NK-92 (cell line): ENCODE measurements around the gene CLRN3.

ENCODE experiments used
- DNase-seq: peaks from one replicate; lab custom pipeline; 2025; ENCODE audit not compliant: unreplicated experiment; lab: John Stamatoyannopoulos, UW

The CLRN3 gene

GRCh38 chr10:127849224-127849623, 43.5 kb downstream of the CLRN3 start:
- no peak for DNase-seq

- DNase-seq, result no peak
Measured at GRCh38 chr10:127848226-127848625, 44.5 kb downstream of the CLRN3 start.

- DNase-seq, result no peak
Measured at GRCh38 chr10:127845756-127846155, 47.0 kb downstream of the CLRN3 start.

- DNase-seq, result no peak
Measured at GRCh38 chr10:127840884-127841283, 51.9 kb downstream of the CLRN3 start.

GRCh38 chr10:127836966-127837365, 55.8 kb downstream of the CLRN3 start:
- DNase-seq, result no peak

- no peak for DNase-seq
Measured at GRCh38 chr10:127836176-127836575, 56.6 kb downstream of the CLRN3 start.

GRCh38 chr10:127834791-127835190, 58.0 kb downstream of the CLRN3 start:
- DNase-seq, result no peak

- no peak for DNase-seq
Measured at GRCh38 chr10:127834221-127834620, 58.5 kb downstream of the CLRN3 start.

GRCh38 chr10:127833804-127834203, 58.9 kb downstream of the CLRN3 start:
- no peak for DNase-seq

- no peak for DNase-seq
Measured at GRCh38 chr10:127832501-127832900, 60.2 kb downstream of the CLRN3 start.

GRCh38 chr10:127830414-127830813, 62.3 kb downstream of the CLRN3 start:
- no peak for DNase-seq
